Measurements from ENCODE around the gene ASB13. TPM values are rescaled to one million over a fixed set of nuclear protein-coding genes. Genes with fewer than 3 reads are reported as not detected.
"Not testable (repeated sequence)": the region's sequence is repeated elsewhere in the genome, so short reads cannot be mapped to it uniquely, and the experiment has no call there.

The ASB13 gene
- total and polyA plus RNA-seq, 4 donors: 14.3 to 35.8 (median 23.6) TPM

- Histone ChIP-seq H3K36me3 (ENCODE audit: control insufficient read depth, insufficient read depth, low read length) (no peaks in the 10 kb centered on the region), H3K9me3 (ENCODE audit: control insufficient read depth, insufficient read depth, low read length) (no peaks in the 10 kb centered on the region), H3K27ac (ENCODE audit: low read depth, low read length) (peak overlapping the region; percentile 70), H3K4me1 (ENCODE audit: control insufficient read depth, insufficient read depth, low read length) (peaks cover 17% of the 10 kb centered on the region), H3K4me3 (ENCODE audit: low read depth, low read length) (no peak overlapping the region), H3K27me3 (ENCODE audit: control insufficient read depth, insufficient read depth, low read length) (peaks cover 3% of the 10 kb centered on the region)
- WGBS (ENCODE audit: insufficient coverage): no CpG with 5 or more reads among the region's 5 CpGs
- no peak for DNase-seq (ENCODE audit: low read depth in 4 of 6, low spot score in 6 of 6)
Measured at GRCh38 chr10:5595095-5595494, 71.3 kb downstream of the ASB13 start.

- peak overlapping the region; percentile 70 for H3K27ac ChIP-seq (ENCODE audit: low read depth, low read length)
- DNase-seq (ENCODE audit: low read depth in 4 of 6, low spot score in 6 of 6): peak in 2 of 6 donors; percentile 52 to 66
- H3K36me3 ChIP-seq (ENCODE audit: control insufficient read depth, insufficient read depth, low read length): no peaks in the 10 kb centered on the region
- peaks cover 17% of the 10 kb centered on the region for H3K4me1 ChIP-seq (ENCODE audit: control insufficient read depth, insufficient read depth, low read length)
- 40% methylated on average over 7 of the region's 14 CpGs for WGBS (ENCODE audit: insufficient coverage)
- no peak overlapping the region for H3K4me3 ChIP-seq (ENCODE audit: low read depth, low read length)
- peaks cover 3% of the 10 kb centered on the region for H3K27me3 ChIP-seq (ENCODE audit: control insufficient read depth, insufficient read depth, low read length)
- H3K9me3 ChIP-seq (ENCODE audit: control insufficient read depth, insufficient read depth, low read length): no peaks in the 10 kb centered on the region
Measured at GRCh38 chr10:5594271-5595049, 71.9 kb downstream of the ASB13 start.

GRCh38 chr10:5593347-5593746 lies 73.0 kb downstream of the ASB13 start:
- H3K4me3 ChIP-seq (ENCODE audit: low read depth, low read length); DNase-seq (ENCODE audit: low read depth in 4 of 6, low spot score in 6 of 6); H3K9me3 ChIP-seq (ENCODE audit: control insufficient read depth, insufficient read depth, low read length); H3K27ac ChIP-seq (ENCODE audit: low read depth, low read length); H3K27me3 ChIP-seq (ENCODE audit: control insufficient read depth, insufficient read depth, low read length); H3K36me3 ChIP-seq (ENCODE audit: control insufficient read depth, insufficient read depth, low read length): not testable (repeated sequence)
- H3K4me1 ChIP-seq (ENCODE audit: control insufficient read depth, insufficient read depth, low read length): peaks cover 17% of the 10 kb centered on the region
- WGBS (ENCODE audit: insufficient coverage): 85% methylated on average over 6 of the region's 6 CpGs

DNA sequence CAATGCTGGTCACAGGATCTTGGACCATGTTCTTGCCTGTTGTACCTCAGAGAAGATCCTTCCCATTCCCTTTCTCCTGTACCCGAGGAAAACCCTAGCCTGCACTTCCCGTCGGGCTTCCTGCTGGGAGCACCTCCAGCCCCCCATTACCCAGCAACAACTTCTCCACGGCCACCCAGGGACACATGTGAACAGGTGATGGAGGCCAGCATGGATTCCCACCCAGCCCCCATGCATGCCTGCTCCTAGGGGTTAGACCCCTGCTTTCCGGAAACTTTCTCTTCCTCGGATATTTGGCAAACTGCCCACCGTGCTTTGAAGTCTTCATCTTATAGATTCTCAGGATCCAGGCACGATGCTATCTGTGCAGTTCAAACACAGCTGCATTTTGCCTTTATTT lies 74.3 kb downstream of the ASB13 start:
- peaks cover 3% of the 10 kb centered on the region for H3K27me3 ChIP-seq (ENCODE audit: control insufficient read depth, insufficient read depth, low read length)
- H3K27ac ChIP-seq (ENCODE audit: low read depth, low read length): no peak overlapping the region
- 81% methylated on average over 8 of the region's 8 CpGs for WGBS (ENCODE audit: insufficient coverage)
- no peak overlapping the region for H3K4me3 ChIP-seq (ENCODE audit: low read depth, low read length)
- H3K4me1 ChIP-seq (ENCODE audit: control insufficient read depth, insufficient read depth, low read length): peaks cover 26% of the 10 kb centered on the region
- H3K36me3 ChIP-seq (ENCODE audit: control insufficient read depth, insufficient read depth, low read length): no peaks in the 10 kb centered on the region
- DNase-seq (ENCODE audit: low read depth in 4 of 6, low spot score in 6 of 6): no peak
- H3K9me3 ChIP-seq (ENCODE audit: control insufficient read depth, insufficient read depth, low read length): no peaks in the 10 kb centered on the region

DNA sequence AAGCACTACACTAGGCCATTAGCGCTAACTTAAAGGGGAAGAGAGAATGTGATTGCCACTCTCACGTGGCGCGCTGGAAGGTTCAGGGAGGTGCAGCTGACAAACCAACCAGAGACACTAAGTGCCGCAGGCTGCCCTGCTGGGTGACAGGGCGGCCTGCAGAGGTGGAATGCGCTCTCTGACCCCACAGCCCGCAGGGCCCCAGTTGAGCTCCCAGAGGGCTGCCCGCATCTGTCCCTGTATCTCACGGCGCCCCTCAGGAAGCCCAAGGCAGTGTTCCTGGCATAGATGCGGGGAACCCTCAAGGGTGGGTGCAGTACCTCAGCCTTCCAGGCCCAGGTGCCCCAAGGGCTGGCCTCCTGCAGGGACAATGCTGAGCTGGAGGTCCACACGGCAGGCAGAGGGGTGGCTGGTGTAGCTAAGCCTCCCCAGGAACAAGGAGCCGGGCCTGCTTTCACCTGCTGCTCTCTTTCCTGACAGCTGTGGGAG lies 75.0 kb downstream of the ASB13 start:
- Histone ChIP-seq H3K4me3 (ENCODE audit: low read depth, low read length) (no peak overlapping the region), H3K36me3 (ENCODE audit: control insufficient read depth, insufficient read depth, low read length) (no peaks in the 10 kb centered on the region), H3K27ac (ENCODE audit: low read depth, low read length) (no peak overlapping the region), H3K9me3 (ENCODE audit: control insufficient read depth, insufficient read depth, low read length) (no peaks in the 10 kb centered on the region), H3K4me1 (ENCODE audit: control insufficient read depth, insufficient read depth, low read length) (peaks cover 29% of the 10 kb centered on the region), H3K27me3 (ENCODE audit: control insufficient read depth, insufficient read depth, low read length) (peaks cover 3% of the 10 kb centered on the region)
- 76% methylated on average over 14 of the region's 14 CpGs for WGBS (ENCODE audit: insufficient coverage)
- DNase-seq (ENCODE audit: low read depth in 4 of 6, low spot score in 6 of 6): no peak

- WGBS (ENCODE audit: insufficient coverage): 77% methylated on average over 9 of the region's 10 CpGs
- no peaks in the 10 kb centered on the region for H3K9me3 ChIP-seq (ENCODE audit: control insufficient read depth, insufficient read depth, low read length)
- peaks cover 3% of the 10 kb centered on the region for H3K27me3 ChIP-seq (ENCODE audit: control insufficient read depth, insufficient read depth, low read length)
- DNase-seq (ENCODE audit: low read depth in 4 of 6, low spot score in 6 of 6): no peak
- no peaks in the 10 kb centered on the region for H3K36me3 ChIP-seq (ENCODE audit: control insufficient read depth, insufficient read depth, low read length)
- peaks cover 28% of the 10 kb centered on the region for H3K4me1 ChIP-seq (ENCODE audit: control insufficient read depth, insufficient read depth, low read length)
- H3K27ac ChIP-seq (ENCODE audit: low read depth, low read length): no peak overlapping the region
- no peak overlapping the region for H3K4me3 ChIP-seq (ENCODE audit: low read depth, low read length)
Measured at GRCh38 chr10:5590816-5591215, 75.6 kb downstream of the ASB13 start.

DNA sequence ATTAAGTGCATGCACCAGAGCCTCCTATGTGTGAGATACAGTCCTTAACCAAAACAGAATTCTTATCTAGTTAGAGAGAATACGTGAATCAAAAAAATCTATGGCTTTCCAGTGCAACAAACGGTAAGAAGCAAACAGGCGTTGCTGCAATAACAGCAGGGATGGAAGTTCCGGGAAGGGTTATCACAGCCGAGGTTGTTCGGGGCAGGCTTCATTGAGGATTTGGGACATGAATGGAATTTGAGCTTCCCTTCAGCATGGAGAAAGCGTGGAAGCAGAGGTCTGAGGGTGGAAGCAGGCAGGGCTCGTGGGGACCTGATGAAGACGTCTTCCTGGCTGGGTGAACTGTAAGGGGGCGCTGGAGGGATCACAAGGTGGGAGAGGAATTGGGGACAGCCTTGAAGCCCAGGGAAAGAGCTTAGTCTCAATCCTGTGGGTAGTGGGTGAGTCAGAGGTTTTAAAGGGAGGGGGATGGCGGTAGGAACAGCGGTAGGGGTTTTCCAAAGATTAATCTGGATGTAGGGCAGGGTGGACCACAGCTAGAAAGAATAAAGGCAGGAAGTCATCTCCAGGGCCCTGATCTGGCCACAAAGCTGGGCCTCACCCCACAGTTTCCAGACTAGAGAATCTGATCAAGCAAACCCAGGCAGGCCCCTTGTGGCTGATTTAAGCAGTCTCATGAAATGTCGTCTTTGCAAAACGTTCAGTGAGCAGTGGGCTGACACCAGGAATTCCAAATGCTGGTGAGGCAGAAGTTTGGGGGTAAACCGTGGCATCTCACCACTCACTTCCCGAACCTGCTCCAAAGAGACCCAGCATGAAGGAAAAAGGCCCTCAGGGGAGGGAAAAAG lies 76.5 kb downstream of the ASB13 start:
- Histone ChIP-seq H3K36me3 (ENCODE audit: control insufficient read depth, insufficient read depth, low read length) (no peaks in the 10 kb centered on the region), H3K9me3 (ENCODE audit: control insufficient read depth, insufficient read depth, low read length) (no peaks in the 10 kb centered on the region), H3K27me3 (ENCODE audit: control insufficient read depth, insufficient read depth, low read length) (peaks cover 3% of the 10 kb centered on the region), H3K4me3 (ENCODE audit: low read depth, low read length) (no peak overlapping the region), H3K4me1 (ENCODE audit: control insufficient read depth, insufficient read depth, low read length) (peaks cover 29% of the 10 kb centered on the region), H3K27ac (ENCODE audit: low read depth, low read length) (no peak overlapping the region)
- 73% methylated on average over 15 of the region's 16 CpGs for WGBS (ENCODE audit: insufficient coverage)
- no peak for DNase-seq (ENCODE audit: low read depth in 4 of 6, low spot score in 6 of 6)

GRCh38 chr10:5589011-5589660 lies 77.3 kb downstream of the ASB13 start:
- Histone ChIP-seq H3K27ac (ENCODE audit: low read depth, low read length) (no peak overlapping the region), H3K4me3 (ENCODE audit: low read depth, low read length) (no peak overlapping the region), H3K36me3 (ENCODE audit: control insufficient read depth, insufficient read depth, low read length) (no peaks in the 10 kb centered on the region), H3K27me3 (ENCODE audit: control insufficient read depth, insufficient read depth, low read length) (peaks cover under 1% of the 10 kb centered on the region), H3K4me1 (ENCODE audit: control insufficient read depth, insufficient read depth, low read length) (peaks cover 24% of the 10 kb centered on the region), H3K9me3 (ENCODE audit: control insufficient read depth, insufficient read depth, low read length) (no peaks in the 10 kb centered on the region)
- WGBS (ENCODE audit: insufficient coverage): 81% methylated on average over 11 of the region's 14 CpGs
- no peak for DNase-seq (ENCODE audit: low read depth in 4 of 6, low spot score in 6 of 6)

Measured in spinal cord (tissue), 10 donors.